GM12891 (cell line): ENCODE data around the gene SPRR2A.
A peak's percentile ranks its signal among the peaks of the same experiment; 100 is the strongest.
"Not testable (repeated sequence)": the region's sequence is repeated elsewhere in the genome, so short reads cannot be mapped to it uniquely, and the experiment has no call there.

ENCODE experiments used
- DNase-seq: peaks from one replicate; pipeline ENCODE4 v3.0.0; 2011; ENCODE audit warnings: low spot score; ENCODE audit not compliant: insufficient read length
- FAIRE-seq: peaks from 2 replicates; lab custom pipeline; 2011; peaks lifted over from hg19 to GRCh38; lab: Jason Lieb, UNC
- PAX5 ChIP-seq: IDR thresholded peaks from 2 replicates; pipeline ENCODE4 v1.6.1; 2011; ENCODE audit warnings: low read length, moderate library complexity, mild to moderate bottlenecking; ENCODE audit not compliant: insufficient read depth, severe bottlenecking
- POLR2A ChIP-seq: IDR thresholded peaks from 2 replicates; pipeline ENCODE4 v1.6.1; 2011; ENCODE audit warnings: low read depth, low read length, control low read depth
- POLR2AphosphoS5 ChIP-seq: IDR thresholded peaks from 2 replicates; pipeline ENCODE4 v1.6.1; 2011; ENCODE audit warnings: low read depth, low read length, control low read depth
- POU2F2 ChIP-seq: IDR thresholded peaks from 2 replicates; pipeline ENCODE4 v1.6.1; 2011; ENCODE audit warnings: low read depth, mild to moderate bottlenecking, control low read depth, low read length, moderate library complexity
- SPI1 ChIP-seq: IDR thresholded peaks from 2 replicates; pipeline ENCODE4 v1.6.1; 2011; ENCODE audit warnings: low read depth, low read length, control low read depth
- TAF1 ChIP-seq: IDR thresholded peaks from 2 replicates; pipeline ENCODE4 v1.6.1; 2011; ENCODE audit warnings: low read depth, low read length, control low read depth

SPRR2A gene

DNA sequence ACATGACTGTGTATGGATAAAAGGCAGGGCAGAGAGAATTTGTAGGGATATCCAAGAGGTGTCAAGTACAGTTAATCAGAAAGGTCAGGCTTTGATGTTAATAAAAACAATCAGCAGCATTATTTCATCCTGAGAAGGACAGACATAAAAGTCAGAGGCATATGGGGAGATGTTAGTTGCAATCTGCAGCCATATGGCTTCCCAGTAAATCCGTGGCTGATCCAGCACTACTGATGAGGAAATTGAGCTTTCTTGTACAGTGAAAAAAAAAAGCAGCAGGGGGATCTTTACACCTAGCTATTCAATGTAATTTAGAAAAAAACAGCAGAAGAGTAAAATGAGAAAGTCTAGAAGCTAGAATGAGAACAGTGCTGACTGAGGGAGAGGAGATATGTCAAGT lies 28.5 kb downstream of the SPRR2A start:
- DNase-seq (no peak), FAIRE-seq (no peak)
- no peak for TF ChIP-seq POU2F2
- TF ChIP-seq POLR2A = no peak
- TF ChIP-seq SPI1 = no peak
- no peak for TF ChIP-seq TAF1
- TF ChIP-seq PAX5 = no peak
- TF ChIP-seq POLR2AphosphoS5 = no peak

DNA sequence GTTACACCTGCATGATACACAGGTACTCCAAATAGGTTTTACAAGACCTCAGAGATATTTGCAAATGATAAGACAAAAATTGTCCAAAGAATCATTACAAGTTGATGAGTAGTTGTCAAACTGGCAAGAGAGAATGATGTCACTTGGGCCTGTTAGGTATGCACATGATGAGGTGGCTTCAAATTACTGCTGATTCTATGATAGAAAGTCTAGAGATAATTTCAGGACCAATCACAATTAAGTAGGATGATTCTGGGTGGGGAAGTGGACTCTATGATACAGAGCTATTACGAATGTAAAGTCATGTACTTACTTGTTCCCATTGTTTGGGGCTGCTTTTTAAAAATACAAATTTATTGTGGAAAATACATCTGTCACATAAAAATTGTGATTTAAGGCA lies 31.5 kb downstream of the SPRR2A start:
- DNase-seq (no peak), FAIRE-seq (no peak)
- TF ChIP-seq POLR2A (no peak), POLR2AphosphoS5 (no peak), SPI1 (no peak), TAF1 (no peak), POU2F2 (no peak), PAX5 (no peak)

DNA sequence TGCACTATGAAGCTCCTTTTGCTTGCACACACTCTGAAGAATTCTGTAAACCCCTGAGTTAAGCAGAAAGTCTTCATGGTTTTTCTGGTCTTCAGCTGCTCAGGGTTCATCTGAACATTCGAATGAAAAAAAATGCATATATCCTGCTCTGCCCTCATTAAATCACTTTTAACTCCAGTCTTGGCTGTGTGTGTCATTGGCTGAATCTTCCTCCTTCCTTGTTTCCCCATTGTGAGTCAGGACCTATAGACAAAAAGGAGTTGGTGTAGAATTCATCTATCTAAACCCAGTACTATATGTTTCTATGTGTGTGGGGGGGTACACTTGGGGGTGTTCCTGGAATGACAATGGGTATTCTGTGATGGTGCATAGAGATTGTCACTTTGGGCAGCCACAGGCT lies 32.9 kb downstream of the SPRR2A start:
- DNase-seq (no peak), FAIRE-seq (no peak)
- TF ChIP-seq PAX5 (no peak), TAF1 (no peak), POLR2AphosphoS5 (no peak), SPI1 (no peak), POLR2A (no peak), POU2F2 (no peak)

DNA sequence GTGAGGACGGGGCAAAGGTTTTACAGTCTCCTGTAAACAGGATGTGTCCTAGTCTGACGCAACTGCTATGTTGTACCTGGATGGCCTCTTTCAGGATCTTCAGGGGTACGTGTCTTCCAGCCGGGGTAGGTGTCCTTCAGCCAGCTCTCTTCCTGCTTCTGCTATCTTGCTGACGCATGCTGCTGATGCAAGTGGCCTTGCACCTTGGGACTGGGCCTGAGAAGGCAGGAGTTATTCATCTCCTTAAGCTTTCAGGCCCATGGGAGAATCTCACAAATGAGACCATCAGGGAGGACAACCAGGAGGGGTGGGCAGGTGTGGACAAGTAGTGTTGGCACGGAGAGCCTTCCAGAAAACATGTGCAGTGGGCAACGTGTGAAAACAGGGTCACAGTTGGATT lies 34.2 kb downstream of the SPRR2A start:
- DNase-seq (no peak), FAIRE-seq (no peak)
- no peak for TF ChIP-seq PAX5
- no peak for TF ChIP-seq POLR2AphosphoS5
- TF ChIP-seq TAF1 = no peak
- no peak for TF ChIP-seq POU2F2
- TF ChIP-seq SPI1 = no peak
- TF ChIP-seq POLR2A = no peak

DNA sequence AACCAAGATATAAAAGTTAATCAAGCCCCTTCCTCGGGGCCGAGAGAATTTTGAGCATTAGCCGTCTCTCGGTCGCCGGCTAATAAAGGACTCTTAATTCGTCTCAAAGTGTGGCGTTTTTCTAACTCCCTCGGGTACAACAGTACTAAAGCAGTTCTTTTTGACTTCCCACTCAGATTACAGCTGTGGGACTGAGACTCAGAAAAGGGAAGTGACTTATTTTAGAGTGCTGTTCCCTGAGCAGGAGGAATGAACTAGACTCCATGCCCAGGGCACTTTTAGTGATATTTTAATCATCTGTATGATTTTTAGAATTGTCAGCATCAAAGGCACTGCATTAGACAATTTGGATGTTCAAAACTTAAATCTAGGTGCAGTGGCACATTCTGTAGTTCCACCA lies 35.0 kb downstream of the SPRR2A start:
- FAIRE-seq, DNase-seq: not testable (repeated sequence)
- peak; percentile 64 for TF ChIP-seq SPI1

DNA sequence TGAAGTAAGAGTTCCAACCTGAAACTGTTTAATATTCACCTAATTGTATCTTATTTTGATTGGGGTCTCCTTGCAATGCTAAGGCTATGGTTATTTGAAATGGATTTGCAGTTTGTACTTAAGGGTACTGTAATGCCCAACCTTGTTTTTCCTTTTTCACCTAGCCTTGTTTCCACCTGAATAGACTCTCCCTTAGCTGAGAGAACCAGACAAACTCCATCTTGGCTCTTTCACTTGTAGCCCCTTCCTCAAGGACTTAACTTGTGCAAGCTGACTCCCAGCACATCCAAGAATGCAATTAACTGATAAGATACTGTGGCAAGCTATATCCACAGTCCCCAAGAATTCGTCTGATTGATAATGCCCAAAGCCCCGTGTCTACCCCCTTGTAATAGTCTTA lies 35.5 kb downstream of the SPRR2A start:
- FAIRE-seq, DNase-seq: not testable (repeated sequence)

DNA sequence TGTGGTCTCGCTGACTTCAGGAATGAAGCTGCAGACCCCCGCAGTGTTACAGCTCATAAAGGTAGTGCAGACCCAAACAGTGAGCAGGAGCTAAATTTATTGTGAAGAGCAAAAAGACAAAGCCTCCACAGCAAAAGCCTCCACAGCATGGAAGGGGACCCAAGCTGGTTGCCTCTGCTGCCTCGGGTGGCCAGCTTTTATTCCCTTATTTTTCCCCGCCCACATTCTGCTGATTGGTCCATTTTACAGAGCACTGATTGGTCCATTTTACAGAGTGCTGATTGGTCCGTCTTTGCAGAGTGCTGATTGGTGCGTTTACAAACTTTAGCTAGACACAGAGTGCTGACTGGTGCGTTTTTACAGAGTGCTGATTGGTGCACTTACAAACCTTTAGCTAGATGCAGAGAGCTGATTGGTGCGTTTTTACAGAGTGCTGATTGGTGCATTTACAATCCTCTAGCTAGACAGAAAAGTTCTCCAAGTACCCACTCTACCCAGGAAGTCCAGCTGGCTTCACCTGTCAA lies 46.0 kb downstream of the SPRR2A start:
- FAIRE-seq, DNase-seq: not testable (repeated sequence)
